ENCODE measurements around the gene TRPC1. TPM values are rescaled to one million over a fixed set of nuclear protein-coding genes. Genes with fewer than 3 reads are reported as not detected.

Gene TRPC1
- total RNA-seq: 1 to 10 TPM; 1.8 to 2.2 TPM

DNA sequence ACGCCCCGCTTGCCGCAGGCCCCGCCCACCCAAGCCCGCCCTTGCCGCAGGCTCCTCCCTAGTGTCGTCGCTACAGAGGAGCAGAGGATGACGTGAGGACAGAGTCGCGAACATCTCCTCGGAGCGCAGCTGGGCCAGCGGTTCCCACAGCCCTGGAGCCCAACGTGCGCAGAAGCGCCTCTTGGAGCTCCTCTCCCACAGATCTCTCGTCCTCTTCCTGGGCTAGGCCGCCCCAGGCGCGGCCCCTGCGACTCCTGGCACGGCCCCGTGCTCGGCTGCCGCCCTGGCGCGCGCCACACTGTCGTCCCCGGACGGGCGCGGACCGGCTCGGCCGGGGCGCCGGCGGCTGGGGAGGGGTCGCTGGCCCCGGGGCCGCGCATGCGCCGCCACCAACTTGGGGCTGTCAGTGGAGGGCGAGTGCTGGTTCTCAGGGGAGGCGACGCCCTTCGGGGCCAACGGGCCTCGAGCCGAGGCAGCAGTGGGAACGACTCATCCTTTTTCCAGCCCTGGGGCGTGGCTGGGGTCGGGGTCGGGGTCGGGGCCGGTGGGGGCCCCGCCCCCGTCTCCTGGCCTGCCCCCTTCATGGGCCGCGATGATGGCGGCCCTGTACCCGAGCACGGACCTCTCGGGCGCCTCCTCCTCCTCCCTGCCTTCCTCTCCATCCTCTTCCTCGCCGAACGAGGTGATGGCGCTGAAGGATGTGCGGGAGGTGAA is at the start of gene TRPC1:
TRPC1 (plus strand) TSS at position 67 of the 714 bp plus-strand sequence; CDS start at position 593, 526 bp downstream.
- no peaks in the 10 kb centered on the region for H3K9me3 ChIP-seq
- H3K27me3 ChIP-seq: peaks cover 17% of the 10 kb centered on the region
- TF ChIP-seq, protein P1, sequence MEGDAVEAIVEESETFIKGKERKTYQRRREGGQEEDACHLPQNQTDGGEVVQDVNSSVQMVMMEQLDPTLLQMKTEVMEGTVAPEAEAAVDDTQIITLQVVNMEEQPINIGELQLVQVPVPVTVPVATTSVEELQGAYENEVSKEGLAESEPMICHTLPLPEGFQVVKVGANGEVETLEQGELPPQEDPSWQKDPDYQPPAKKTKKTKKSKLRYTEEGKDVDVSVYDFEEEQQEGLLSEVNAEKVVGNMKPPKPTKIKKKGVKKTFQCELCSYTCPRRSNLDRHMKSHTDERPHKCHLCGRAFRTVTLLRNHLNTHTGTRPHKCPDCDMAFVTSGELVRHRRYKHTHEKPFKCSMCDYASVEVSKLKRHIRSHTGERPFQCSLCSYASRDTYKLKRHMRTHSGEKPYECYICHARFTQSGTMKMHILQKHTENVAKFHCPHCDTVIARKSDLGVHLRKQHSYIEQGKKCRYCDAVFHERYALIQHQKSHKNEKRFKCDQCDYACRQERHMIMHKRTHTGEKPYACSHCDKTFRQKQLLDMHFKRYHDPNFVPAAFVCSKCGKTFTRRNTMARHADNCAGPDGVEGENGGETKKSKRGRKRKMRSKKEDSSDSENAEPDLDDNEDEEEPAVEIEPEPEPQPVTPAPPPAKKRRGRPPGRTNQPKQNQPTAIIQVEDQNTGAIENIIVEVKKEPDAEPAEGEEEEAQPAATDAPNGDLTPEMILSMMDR (IDR thresholded peaks at IDR 0.05): no peak
- no peaks in the 10 kb centered on the region for H3K36me3 ChIP-seq
- peaks cover 3% of the 10 kb centered on the region for H3K4me1 ChIP-seq
- H3K27ac ChIP-seq: peak within 1 kb of the TSS; percentile 62
- H3K9ac ChIP-seq (ENCODE audit: low read depth in 2 of 2, low read length in 2 of 2): peak within 1 kb of the TSS; percentile 61 to 91
- peak within 1 kb of the TSS; percentile 59 for H3K4me3 ChIP-seq
- peak; percentile 75 for DNase-seq
- intact Hi-C loops (cut with DNase I): no loop called here

DNA sequence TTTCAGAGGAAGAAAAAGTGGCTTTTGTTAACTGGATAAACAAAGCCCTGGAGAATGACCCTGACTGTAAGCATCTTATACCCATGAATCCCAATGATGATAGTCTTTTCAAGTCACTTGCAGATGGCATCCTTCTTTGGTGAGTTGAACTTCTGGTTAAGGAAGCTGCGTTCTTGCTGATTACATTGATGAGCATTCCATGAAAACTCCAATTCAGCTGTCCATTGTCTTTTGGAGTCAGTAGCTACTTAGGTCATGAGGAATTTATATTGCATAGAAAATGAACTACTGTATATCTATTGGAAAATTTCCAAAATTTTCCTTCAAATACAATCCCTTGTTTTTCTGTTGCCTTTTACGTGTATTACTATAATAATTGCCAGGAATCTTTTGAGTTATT is 47.7 kb upstream of the TRPC1 start:
- Histone ChIP-seq H3K9ac (ENCODE audit: low read depth in 2 of 2, low read length in 2 of 2) (no peak overlapping the region), H3K9me3 (no peaks in the 10 kb centered on the region), H3K27ac (no peak overlapping the region), H3K4me3 (no peak overlapping the region), H3K27me3 (no peaks in the 10 kb centered on the region), H3K36me3 (peaks cover 2% of the 10 kb centered on the region), H3K4me1 (no peaks in the 10 kb centered on the region)
- TF ChIP-seq, protein P1 (IDR thresholded peaks at IDR 0.05): no peak
- intact Hi-C loops (cut with DNase I): no loop called here
- DNase-seq: no peak

DNA sequence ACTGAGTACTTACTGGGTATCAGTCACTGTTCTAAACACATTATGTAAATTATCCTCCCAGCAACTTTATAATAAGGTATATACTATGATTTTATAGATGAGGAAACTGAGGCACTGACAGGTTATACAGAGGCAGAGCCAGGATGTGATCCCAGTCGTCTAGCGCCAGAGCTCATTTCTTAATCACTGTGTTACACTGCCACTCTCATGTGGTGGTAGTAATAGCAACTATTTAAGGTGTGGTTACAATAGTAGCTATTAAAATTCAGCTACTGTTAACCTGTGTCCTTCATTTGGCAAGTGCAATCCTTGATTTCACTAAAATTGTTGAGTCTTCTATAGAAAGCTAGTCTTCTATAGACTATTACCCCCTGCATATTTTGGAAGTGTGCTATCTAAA is 43.1 kb upstream of the TRPC1 start:
- H3K36me3 ChIP-seq: no peaks in the 10 kb centered on the region
- no peaks in the 10 kb centered on the region for H3K27me3 ChIP-seq
- no peak overlapping the region for H3K4me3 ChIP-seq
- H3K9ac ChIP-seq (ENCODE audit: low read depth in 2 of 2, low read length in 2 of 2): no peak overlapping the region
- no peaks in the 10 kb centered on the region for H3K9me3 ChIP-seq
- H3K4me1 ChIP-seq: no peaks in the 10 kb centered on the region
- DNase-seq: no peak
- TF ChIP-seq, protein P1 (IDR thresholded peaks at IDR 0.05): no peak
- no peak overlapping the region for H3K27ac ChIP-seq
- intact Hi-C loops (cut with DNase I): no loop called here

DNA sequence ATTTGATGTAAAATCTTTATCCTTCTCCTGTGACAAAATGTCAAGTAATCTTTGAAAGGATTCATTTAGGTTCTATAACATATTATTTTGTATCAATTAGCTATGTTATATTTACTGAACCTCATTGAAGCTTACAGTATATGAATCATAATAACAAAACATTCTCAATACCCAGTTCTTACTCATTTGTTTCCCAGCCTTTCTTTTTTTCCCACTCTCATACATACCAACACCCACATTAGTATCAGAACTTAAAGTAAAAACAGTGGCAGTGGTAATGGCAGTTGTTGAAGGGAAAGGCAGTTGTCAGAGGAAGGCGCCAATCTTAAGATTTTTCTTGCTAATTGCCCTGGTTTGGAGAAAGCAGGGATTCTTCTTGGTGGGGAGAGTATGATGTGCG is 33.2 kb upstream of the TRPC1 start:
- intact Hi-C loops (cut with DNase I): no loop called here
- H3K36me3 ChIP-seq: no peaks in the 10 kb centered on the region
- no peak overlapping the region for H3K9ac ChIP-seq (ENCODE audit: low read depth in 2 of 2, low read length in 2 of 2)

DNA sequence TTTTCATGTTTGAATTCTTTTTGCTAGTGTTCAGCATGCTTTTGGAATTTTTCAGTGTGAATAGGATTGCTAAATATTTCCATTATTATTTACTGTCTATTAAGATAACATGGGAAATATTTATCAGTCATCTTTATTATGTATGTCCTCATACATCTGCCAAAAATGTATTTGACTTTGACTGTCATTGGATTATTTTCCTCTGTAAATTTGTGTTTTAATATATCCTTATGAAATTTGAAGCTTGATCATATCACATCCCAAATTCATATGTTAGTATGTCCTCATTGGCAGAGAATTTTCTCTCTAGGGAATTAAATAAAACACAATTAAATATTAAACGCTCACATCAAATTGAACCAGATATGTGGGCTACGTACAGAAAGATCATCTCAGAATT is 32.3 kb upstream of the TRPC1 start:
- Histone ChIP-seq H3K4me1 (no peaks in the 10 kb centered on the region), H3K27me3 (no peaks in the 10 kb centered on the region), H3K4me3 (no peak overlapping the region), H3K9me3 (no peaks in the 10 kb centered on the region), H3K36me3 (no peaks in the 10 kb centered on the region), H3K9ac (ENCODE audit: low read depth in 2 of 2, low read length in 2 of 2) (no peak overlapping the region), H3K27ac (no peak overlapping the region)
- TF ChIP-seq, protein P1 (IDR thresholded peaks at IDR 0.05): no peak
- intact Hi-C loops (cut with DNase I): no loop called here
- no peak for DNase-seq

More for the DNA sequence above, 33.2 kb upstream of the TRPC1 start:
- Histone ChIP-seq H3K9me3 (no peaks in the 10 kb centered on the region), H3K27me3 (no peaks in the 10 kb centered on the region), H3K27ac (no peak overlapping the region), H3K4me3 (no peak overlapping the region), H3K4me1 (no peaks in the 10 kb centered on the region)
- DNase-seq: no peak
- TF ChIP-seq, protein P1 (IDR thresholded peaks at IDR 0.05): no peak
